Neural progenitor cell (in vitro differentiated cells): Measurements from ENCODE around the gene TRAF6. TPM values are rescaled to one million over a fixed set of nuclear protein-coding genes. Genes with fewer than 3 reads are reported as not detected.

Experiments used
- DNase-seq: peaks from one replicate; pipeline ENCODE4 v3.0.0-alpha.2; 2016; ENCODE audit warnings: low spot score
- H2AFZ ChIP-seq: fragments of 200-600 bp; sonication (generic); replicated peaks from 2 replicates; pipeline ENCODE4 v1.6.1; 2016; ENCODE audit warnings: antibody characterized with exemption
- H3F3A ChIP-seq: fragments of 200-600 bp; sonication (generic); 2 replicates; pipeline ENCODE4 v1.6.1; 2016; ENCODE audit warnings: antibody characterized with exemption, low read depth
- H3K27ac ChIP-seq: fragments of 200-600 bp; sonication (generic); 2 replicates; pipeline ENCODE4 v1.5.1; 2016; ENCODE audit warnings: mild to moderate bottlenecking
- H3K27me3 ChIP-seq: fragments of 200-600 bp; sonication (generic); 2 replicates; pipeline ENCODE4 v1.6.1; 2016; ENCODE audit warnings: mild to moderate bottlenecking, moderate library complexity
- H3K36me3 ChIP-seq: fragments of 200-600 bp; sonication (generic); 2 replicates; pipeline ENCODE4 v1.5.1; 2016
- H3K4me1 ChIP-seq: fragments of 200-600 bp; sonication (generic); 2 replicates; pipeline ENCODE4 v1.6.1; 2016; ENCODE audit warnings: mixed run types
- H3K4me2 ChIP-seq: fragments of 200-600 bp; sonication (generic); 2 replicates; pipeline ENCODE4 v1.6.1; 2016
- H3K4me3 ChIP-seq: fragments of 200-600 bp; sonication (generic); 2 replicates; pipeline ENCODE4 v1.5.1; 2016
- H3K79me2 ChIP-seq: fragments of 200-600 bp; sonication (generic); 2 replicates; pipeline ENCODE4 v1.6.1; 2016; ENCODE audit warnings: low read depth
- H3K9ac ChIP-seq: fragments of 200-600 bp; sonication (generic); 2 replicates; pipeline ENCODE4 v1.6.1; 2016
- H3K9me3 ChIP-seq: fragments of 200-600 bp; sonication (generic); 2 replicates; pipeline ENCODE4 v1.5.1; 2016; ENCODE audit warnings: low read depth
- H4K20me1 ChIP-seq: fragments of 200-600 bp; sonication (generic); 2 replicates; pipeline ENCODE4 v1.6.1; 2016; ENCODE audit warnings: low read depth
- H3K27ac Mint-ChIP-seq: 3 replicates; pipeline ENCODE4 v1.8.0; 2021; ENCODE audit warnings: mixed read lengths
- H3K27me3 Mint-ChIP-seq: 2 replicates; pipeline ENCODE4 v1.8.0; 2022; ENCODE audit warnings: low read depth, mild to moderate bottlenecking, inconsistent platforms, moderate library complexity, mixed read lengths; ENCODE audit not compliant: insufficient read depth
- H3K36me3 Mint-ChIP-seq: 3 replicates; pipeline ENCODE4 v1.8.0; 2021; ENCODE audit warnings: mixed read lengths
- H3K4me1 Mint-ChIP-seq: 3 replicates; pipeline ENCODE4 v1.8.0; 2021; ENCODE audit warnings: mixed read lengths
- H3K4me3 Mint-ChIP-seq: 3 replicates; pipeline ENCODE4 v1.8.0; 2021; ENCODE audit warnings: mild to moderate bottlenecking, moderate library complexity, mixed read lengths
- H3K9me3 Mint-ChIP-seq: 3 replicates; pipeline ENCODE4 v1.8.0; 2020; ENCODE audit warnings: mixed read lengths
- EZH2 ChIP-seq: fragments of 200-600 bp; sonication (generic); IDR thresholded peaks from 2 replicates; pipeline ENCODE4 v1.6.1; 2017; ENCODE audit warnings: antibody characterized with exemption, mild to moderate bottlenecking, moderate library complexity
- EZH2phosphoT487 ChIP-seq: fragments of 200-600 bp; sonication (generic); IDR thresholded peaks from 2 replicates; pipeline ENCODE4 v1.6.1; 2017; ENCODE audit warnings: antibody characterized with exemption
- total RNA-seq: library from RNA; depleted of rRNA; stranded (reverse); fragments of >200 nt; gene quantifications from 2 replicates; pipeline ENCODE4 v1.2.3, GENCODE V29; 2015; ENCODE audit warnings: low replicate concordance
- TF ChIP-seq, protein P1 (sequence below): fragments of 200-600 bp; sonication (generic); IDR thresholded peaks from 2 replicates; pipeline ENCODE4 v1.5.1; 2017; ENCODE audit warnings: antibody characterized with exemption, mild to moderate bottlenecking

Gene TRAF6
- total RNA-seq, 1 donor from 2014 or later = 11.5 TPM

DNA sequence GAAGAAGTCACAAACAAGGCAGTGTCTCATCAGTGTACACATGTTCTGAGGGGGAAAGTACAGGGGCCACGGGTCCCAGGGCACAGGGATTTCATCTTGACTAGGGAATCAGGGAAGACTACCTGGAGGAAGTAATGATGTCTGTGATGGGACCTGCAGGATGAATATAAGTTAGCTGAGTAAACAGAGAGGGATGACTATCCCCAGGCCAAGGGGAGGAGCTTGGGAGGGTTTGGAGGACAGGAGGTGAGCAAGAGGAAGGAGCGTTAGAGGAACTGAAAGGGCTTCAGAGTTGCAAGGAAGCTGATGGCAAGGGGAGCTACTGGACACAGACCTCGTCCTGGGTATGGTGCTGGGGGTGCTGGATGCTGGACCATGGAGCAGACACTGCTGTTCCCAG is 56.4 kb downstream of the TRAF6 start:
- no peak for DNase-seq
- Histone ChIP-seq H4K20me1 (no peaks in the 10 kb centered on the region), H3K9ac (no peak overlapping the region), H3K27ac (peak overlapping the region; percentile 92), H3K9me3 (no peaks in the 10 kb centered on the region), H3K4me1 (peaks cover 42% of the 10 kb centered on the region), H3F3A (peaks cover 36% of the 10 kb centered on the region), H3K4me3 (no peak overlapping the region), H3K36me3 (no peaks in the 10 kb centered on the region), H3K27me3 (no peaks in the 10 kb centered on the region), H2AFZ (no peak overlapping the region), H3K4me2 (peak overlapping the region; percentile 58), H3K79me2 (no peaks in the 10 kb centered on the region)
- H3K27ac Mint-ChIP-seq = peak overlapping the region; percentile 99
- H3K4me1 Mint-ChIP-seq = peaks cover 58% of the 10 kb centered on the region
- peak overlapping the region; percentile 43 for H3K4me3 Mint-ChIP-seq
- H3K9me3 Mint-ChIP-seq = no peaks in the 10 kb centered on the region
- peaks cover 38% of the 10 kb centered on the region for H3K36me3 Mint-ChIP-seq
- H3K27me3 Mint-ChIP-seq = peaks cover 8% of the 10 kb centered on the region
- TF ChIP-seq, protein P1, sequence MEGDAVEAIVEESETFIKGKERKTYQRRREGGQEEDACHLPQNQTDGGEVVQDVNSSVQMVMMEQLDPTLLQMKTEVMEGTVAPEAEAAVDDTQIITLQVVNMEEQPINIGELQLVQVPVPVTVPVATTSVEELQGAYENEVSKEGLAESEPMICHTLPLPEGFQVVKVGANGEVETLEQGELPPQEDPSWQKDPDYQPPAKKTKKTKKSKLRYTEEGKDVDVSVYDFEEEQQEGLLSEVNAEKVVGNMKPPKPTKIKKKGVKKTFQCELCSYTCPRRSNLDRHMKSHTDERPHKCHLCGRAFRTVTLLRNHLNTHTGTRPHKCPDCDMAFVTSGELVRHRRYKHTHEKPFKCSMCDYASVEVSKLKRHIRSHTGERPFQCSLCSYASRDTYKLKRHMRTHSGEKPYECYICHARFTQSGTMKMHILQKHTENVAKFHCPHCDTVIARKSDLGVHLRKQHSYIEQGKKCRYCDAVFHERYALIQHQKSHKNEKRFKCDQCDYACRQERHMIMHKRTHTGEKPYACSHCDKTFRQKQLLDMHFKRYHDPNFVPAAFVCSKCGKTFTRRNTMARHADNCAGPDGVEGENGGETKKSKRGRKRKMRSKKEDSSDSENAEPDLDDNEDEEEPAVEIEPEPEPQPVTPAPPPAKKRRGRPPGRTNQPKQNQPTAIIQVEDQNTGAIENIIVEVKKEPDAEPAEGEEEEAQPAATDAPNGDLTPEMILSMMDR = no peak
- TF ChIP-seq EZH2 (no peak), EZH2phosphoT487 (no peak)

DNA sequence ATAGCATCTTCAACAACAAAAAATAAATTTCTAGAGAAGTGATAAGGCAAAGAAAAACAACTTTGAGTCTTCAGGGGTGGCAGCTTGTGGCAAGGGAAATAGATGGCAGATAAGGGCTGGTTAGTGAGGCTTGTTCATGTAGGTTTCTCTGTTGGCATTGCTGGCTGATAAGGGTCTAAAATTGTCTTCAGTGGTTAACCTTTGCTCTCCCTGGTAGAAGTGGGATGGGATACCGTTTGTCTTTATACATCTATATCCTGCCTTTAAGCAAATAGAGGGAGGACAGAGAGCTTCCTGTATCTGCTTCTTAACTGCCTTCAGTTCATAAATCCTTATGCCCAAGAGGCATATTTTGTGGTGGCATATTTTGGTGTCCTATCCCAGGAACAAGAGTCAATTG is 57.1 kb downstream of the TRAF6 start:
- no peak overlapping the region for H3K4me3 Mint-ChIP-seq
- H3K79me2 ChIP-seq = no peaks in the 10 kb centered on the region
- H4K20me1 ChIP-seq = no peaks in the 10 kb centered on the region
- H3K36me3 ChIP-seq = no peaks in the 10 kb centered on the region
- no peak overlapping the region for H3K9ac ChIP-seq
- no peaks in the 10 kb centered on the region for H3K9me3 ChIP-seq
- H3K27ac Mint-ChIP-seq = peak overlapping the region; percentile 23
- H3K36me3 Mint-ChIP-seq = peaks cover 42% of the 10 kb centered on the region
- peaks cover 36% of the 10 kb centered on the region for H3F3A ChIP-seq
- no peaks in the 10 kb centered on the region for H3K27me3 ChIP-seq
- H3K4me3 ChIP-seq = no peak overlapping the region
- H3K27me3 Mint-ChIP-seq = peaks cover 11% of the 10 kb centered on the region
- no peaks in the 10 kb centered on the region for H3K9me3 Mint-ChIP-seq
- no peak overlapping the region for H2AFZ ChIP-seq
- peaks cover 58% of the 10 kb centered on the region for H3K4me1 Mint-ChIP-seq
- DNase-seq = no peak
- TF ChIP-seq, protein P1 = no peak
- TF ChIP-seq EZH2 (no peak), EZH2phosphoT487 (no peak)
- H3K27ac ChIP-seq = no peak overlapping the region
- peaks cover 42% of the 10 kb centered on the region for H3K4me1 ChIP-seq
- no peak overlapping the region for H3K4me2 ChIP-seq

DNA sequence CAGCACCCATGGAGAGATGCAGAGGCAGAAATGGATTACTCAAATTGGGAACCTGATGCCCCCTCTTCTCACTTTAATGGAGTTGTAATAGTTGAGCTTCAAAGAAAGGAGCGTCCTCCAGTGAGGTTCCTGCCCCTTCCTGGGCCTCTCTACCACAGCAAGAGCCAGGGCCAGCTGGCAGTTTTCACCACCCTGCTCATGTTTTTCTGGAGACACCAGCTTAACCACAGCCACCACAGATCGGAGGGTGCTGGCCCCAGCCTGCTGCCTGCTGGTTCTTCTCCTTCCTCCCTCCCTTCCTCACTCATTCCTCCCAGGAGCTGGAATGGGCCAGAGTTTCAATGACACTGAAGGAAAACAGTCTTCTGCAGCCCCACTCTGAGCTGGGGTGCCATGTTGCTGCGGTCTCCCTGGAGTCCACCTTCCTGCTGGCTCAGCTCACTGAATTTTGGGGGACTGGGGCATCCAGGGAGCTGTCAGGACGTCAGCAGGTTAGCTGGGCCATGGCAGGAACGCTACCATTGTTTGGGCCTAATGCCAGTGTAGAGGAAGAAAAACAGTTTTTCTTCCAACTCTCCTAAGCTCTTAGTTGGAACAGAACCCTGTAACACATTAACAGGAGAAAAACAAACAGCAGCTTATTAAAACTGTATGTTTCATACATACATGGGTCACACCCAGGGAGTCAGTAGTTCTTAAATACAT is 57.7 kb downstream of the TRAF6 start:
- Mint-ChIP-seq H3K27ac (peak overlapping the region; percentile 83), H3K4me3 (no peak overlapping the region), H3K27me3 (peaks cover 11% of the 10 kb centered on the region), H3K36me3 (peaks cover 37% of the 10 kb centered on the region), H3K9me3 (no peaks in the 10 kb centered on the region), H3K4me1 (peaks cover 59% of the 10 kb centered on the region)
- Histone ChIP-seq H3K4me1 (peaks cover 45% of the 10 kb centered on the region), H4K20me1 (no peaks in the 10 kb centered on the region), H3K79me2 (no peaks in the 10 kb centered on the region), H3K4me3 (no peak overlapping the region), H3K9me3 (no peaks in the 10 kb centered on the region), H3K9ac (no peak overlapping the region), H2AFZ (no peak overlapping the region), H3K27me3 (no peaks in the 10 kb centered on the region), H3K27ac (no peak overlapping the region), H3K36me3 (no peaks in the 10 kb centered on the region), H3K4me2 (no peak overlapping the region), H3F3A (peaks cover 36% of the 10 kb centered on the region)
- no peak for DNase-seq
- no peak for TF ChIP-seq EZH2
- TF ChIP-seq EZH2phosphoT487 = no peak
- TF ChIP-seq, protein P1 = no peak
